HK-2 (cell line): Measurements from ENCODE around the gene CNTNAP2.
"Not testable (repeated sequence)": the region's sequence is repeated elsewhere in the genome, so short reads cannot be mapped to it uniquely, and the experiment has no call there.

Source experiments
- DNase-seq: peaks from one replicate; pipeline ENCODE4 v3.0.0-alpha.2; 2018; ENCODE audit not compliant: unreplicated experiment

CNTNAP2 gene

GRCh38 chr7:147639751-147640150, 1523.2 kb downstream of the CNTNAP2 start:
- no peak for DNase-seq

GRCh38 chr7:147640821-147641220, 1524.2 kb downstream of the CNTNAP2 start:
- DNase-seq = no peak

DNA sequence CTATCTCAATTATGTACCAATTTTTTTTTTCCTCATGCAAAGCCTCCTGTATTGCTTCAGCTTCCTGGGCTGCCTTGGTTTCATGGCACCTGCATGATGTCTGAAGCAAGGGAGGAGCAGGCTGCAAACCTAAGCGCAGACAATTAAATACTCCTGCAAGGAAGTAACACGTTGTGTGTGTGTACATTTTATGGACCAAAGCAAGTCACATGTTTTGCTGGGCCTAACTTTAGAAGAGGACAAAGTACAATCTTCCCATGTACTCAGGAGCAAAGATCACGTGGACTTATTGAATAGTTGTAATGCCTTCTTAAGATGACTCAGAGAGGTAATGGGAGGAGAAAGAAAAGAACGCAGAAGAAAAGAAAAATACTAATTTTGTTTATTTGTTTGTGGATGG, 1530.0 kb downstream of the CNTNAP2 start:
- no peak for DNase-seq

DNA sequence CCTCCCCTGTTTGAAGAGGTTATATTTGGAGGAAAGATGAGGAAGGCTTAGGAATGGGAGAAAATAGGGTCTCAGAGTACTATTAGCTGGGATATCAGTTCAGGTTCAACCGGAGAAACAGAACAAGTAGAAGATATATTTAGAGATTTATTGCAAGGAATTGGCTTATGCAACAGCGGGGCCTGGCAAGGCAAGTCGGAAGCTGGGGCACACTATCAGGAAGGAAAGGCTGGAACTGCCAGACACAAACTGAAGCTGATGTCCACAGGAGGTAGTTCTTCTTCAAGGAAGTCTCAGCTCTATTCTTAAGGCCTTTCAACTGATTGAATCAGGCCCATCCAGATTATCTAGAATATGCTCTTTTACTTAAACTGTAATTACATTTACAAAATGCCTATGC, 1534.4 kb downstream of the CNTNAP2 start:
- no peak for DNase-seq

GRCh38 chr7:147651601-147652000, 1535.0 kb downstream of the CNTNAP2 start:
- DNase-seq = no peak

DNA sequence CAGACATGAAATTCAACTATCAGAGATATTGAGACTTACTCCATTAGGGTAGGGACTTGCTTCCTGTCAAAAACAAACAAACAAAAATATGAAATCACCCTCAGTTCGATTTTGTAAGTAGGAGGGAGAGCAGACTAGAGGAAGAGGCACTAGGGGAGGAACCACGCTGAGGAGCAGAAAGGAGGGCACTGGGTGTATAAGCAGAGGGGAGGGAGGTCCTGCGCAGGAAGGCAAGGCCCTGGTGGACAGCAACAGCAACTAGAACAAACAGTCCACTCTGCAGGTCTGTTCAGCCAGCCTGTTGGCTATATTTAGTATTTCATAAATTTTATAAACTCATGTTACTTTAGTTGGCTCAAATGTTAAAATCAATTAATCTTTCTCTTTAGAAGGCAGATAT, 1536.9 kb downstream of the CNTNAP2 start:
- no peak for DNase-seq

- no peak for DNase-seq
Observed at GRCh38 chr7:147658392-147658967, 1541.9 kb downstream of the CNTNAP2 start.

GRCh38 chr7:147659036-147659995, 1542.7 kb downstream of the CNTNAP2 start:
- DNase-seq = no peak

DNA sequence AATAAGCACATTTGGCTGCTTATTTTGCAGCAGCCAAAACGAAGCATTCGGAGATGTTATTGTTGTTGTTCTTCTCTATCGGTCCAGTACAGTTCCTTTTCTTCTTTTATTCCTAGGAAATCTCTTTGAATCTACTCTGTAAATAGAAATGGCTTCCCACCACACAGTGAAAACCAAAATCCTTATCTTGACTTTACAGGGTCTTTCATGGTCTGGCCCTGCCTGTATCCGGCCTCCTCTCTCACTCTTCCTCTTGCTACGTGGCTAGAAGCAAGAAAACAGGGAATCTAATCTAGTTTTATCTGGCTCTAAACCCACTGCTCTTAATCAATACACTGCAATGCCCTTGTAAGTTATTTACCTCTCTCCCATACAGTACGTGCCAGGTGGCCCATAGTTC, 1547.9 kb downstream of the CNTNAP2 start:
- DNase-seq = no peak

DNA sequence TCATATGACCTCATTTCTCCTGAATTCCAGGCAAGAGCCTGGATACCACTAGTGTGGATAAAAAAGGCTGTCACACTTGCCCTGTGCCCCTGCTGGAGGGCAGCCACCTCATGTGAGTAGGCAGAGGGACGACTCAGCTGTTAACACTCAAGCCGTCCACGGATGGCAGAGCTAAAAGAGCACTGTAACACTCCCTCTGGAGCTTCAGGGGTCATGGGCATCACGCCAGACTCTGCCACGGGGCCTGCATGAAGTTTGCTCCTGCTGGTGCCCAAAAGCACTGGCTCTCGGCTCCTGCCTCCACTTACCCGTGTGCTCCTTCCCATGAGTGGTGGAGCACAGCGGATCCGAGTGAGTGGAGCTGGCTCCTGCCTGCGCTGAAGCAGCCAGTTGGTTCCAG, 1554.2 kb downstream of the CNTNAP2 start:
- no peak for DNase-seq

DNA sequence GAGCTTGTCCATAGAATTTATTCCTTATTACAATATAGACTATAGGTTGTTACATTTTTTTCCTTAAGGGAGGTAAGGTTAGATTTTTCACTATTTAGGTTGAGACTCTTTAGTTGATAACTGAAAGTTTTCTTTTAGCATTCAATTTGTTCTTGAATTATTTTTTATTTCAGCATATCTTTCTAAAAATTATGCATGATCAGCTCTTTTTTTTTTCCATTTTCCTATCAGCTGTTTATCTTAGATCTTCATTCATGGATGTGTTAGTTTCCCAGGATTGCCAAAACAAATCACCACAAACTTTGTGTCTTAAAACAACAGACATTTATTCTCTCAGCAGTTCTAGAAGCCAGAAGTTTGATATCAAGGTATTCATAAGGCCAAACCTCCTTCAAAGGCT, 1558.1 kb downstream of the CNTNAP2 start:
- DNase-seq = no peak

DNA sequence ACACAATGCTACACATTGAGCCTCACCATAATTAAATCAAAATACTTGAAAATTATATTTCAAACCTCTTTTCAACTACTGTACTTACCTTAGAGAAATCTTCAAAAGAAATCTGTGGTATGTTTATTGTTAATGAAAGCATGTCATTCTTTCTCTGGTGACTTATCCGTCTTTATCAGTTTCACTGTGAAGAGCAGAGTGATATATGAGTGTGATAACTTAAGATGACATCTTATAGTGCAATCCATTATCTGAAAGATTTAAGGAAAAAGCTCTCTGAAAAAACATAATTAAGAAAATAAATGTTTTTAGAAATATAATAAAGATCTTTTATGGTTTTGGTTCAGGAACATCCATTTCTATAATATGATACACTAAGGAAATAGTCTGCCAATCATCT, 1562.3 kb downstream of the CNTNAP2 start:
- no peak for DNase-seq

DNA sequence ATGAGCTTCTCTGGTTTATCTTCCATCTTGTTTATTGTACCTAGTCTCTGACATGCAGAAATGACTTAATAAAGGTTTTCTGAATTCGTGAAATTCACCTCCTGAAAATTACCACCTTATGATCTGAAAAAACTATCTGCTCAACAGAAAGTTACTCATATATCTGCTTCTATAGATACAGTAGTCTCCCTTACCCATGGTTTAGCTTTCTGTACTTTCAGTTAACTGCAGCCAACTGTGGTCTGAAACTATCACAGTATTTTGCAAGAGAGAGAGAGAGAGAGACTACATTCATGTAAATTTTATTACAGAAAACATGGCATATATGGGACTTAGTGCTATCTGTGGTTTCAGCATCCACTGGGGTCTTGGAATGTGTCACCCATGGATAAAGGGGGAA, 1564.9 kb downstream of the CNTNAP2 start:
- no peak for DNase-seq

DNA sequence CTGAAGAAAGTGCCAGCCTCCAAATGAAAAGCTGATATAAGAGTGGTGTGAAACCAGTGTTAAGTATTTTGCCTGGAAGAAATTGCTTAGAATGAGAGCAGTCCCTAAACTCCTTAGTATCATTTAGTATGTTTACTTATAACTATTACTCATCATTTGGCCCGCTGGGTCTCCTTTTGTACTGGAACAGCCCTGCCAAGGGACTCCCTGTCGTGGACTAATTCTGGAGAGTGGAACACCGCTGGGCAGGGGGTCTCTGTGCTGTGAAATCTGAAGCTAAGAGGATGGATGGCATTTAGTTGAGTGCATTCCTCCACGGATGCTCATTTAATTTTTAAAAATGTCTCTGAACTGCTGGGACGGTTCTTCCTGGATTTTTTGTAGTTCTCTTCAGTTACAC, 1584.1 kb downstream of the CNTNAP2 start:
- no peak for DNase-seq

GRCh38 chr7:147707926-147708325, 1591.3 kb downstream of the CNTNAP2 start:
- no peak for DNase-seq

DNA sequence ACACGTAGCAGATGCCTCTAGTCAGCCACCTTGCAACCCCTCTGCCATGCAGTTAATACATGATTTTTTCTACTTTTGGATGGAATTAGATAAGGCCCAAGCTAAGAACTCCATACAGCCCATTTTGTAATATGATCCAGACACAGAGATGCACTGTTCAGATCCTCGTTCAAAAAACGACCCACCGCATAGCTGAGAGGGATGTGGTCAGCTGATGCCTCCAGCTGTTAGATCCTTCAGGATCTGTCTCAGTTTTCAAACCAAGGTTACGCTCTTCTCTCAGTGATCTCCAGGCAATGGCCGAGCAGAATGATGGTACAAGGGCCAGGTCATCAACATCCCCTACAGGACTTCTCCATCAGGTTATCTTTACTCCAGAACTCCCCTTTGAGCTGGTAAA, 1592.3 kb downstream of the CNTNAP2 start:
- DNase-seq = no peak

GRCh38 chr7:147711447-147711846, 1594.8 kb downstream of the CNTNAP2 start:
- DNase-seq = no peak

- DNase-seq = no peak
Observed at GRCh38 chr7:147721962-147722830, 1605.6 kb downstream of the CNTNAP2 start.

DNA sequence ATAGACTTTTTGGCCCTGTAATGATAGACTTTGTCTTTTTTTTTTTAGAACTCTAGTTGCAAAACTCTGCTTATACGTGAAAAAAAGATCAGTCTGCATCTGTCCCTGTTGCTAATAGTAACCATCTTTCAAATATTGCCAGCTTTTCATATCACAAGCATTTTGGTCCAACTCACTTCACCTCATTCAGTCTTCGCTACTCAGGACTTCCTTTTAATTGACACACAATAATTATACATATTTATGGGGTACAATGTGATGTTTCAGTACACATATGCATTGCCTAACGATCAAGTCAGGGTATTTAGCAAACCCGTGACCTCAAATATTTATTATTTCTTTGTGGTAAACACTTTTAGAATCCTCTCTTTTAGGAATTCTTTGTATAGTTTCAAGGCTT, 1606.9 kb downstream of the CNTNAP2 start:
- DNase-seq = no peak

DNA sequence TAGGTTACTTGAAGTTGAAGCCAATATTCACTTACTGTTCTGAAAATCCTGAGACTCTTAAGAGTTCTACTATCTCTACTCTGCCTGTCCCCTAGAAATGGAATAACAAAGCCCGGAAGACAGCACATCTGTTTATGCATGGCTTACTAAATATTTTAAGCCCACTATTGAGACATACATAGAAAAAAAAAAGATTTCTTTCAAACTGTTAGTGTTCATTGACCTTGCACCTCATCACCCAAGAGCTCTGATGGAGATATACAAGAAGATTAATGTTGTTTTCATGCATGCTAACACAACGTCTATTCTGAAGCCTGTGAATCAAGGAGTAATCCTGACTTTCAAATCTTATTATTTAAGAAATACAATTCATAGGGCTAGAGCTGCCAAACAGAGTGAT, 1614.7 kb downstream of the CNTNAP2 start:
- no peak for DNase-seq

DNA sequence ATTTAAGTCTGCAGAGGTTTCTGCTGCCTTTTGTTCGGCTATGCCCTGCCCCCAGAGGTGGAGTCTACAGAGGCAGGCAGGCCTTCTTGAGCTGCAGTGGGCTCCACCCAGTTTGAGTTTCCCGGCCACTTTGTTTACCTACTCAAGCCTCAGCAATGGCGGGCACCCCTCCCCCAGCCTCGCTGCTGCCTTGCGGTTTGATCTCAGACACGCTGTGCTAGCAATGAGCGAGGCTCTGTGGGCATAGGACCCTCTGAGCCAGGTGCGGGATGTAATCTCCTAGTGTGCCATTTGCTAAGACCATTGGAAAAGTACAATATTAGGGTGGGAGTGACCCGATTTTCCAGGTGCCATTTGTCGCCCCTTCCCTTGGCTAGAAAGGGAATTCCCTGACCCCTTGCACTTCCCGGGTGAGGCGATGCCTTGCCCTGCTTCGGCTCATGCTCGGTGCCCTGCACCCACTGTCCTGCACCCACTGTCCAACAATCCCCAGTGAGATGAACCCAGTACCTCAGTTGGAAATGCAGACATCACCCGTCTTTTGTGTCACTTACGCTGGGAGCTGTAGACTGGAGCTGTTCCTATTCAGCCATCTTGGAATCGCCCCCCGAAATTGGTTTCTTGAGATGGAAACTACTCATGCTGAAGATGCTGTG, 1621.1 kb downstream of the CNTNAP2 start:
- not testable (repeated sequence) for DNase-seq

DNA sequence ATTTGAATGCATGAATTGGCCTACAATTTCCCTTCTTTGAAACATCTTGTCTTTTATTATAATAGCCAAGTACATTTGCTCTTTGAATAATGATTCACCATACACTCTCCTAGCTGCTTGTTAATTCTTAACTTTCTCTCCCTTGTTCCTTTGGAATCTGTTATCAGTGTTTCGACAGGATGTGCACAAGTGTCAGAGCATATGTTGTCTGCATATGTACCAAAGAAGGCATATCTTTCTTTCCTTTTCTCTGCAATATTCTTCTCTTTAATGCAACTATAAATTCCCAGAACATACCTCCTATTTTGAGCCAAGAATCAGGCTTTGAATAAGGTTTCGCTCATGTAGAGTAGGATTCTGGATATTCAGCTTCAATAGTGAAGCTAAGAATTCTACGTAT, 1625.7 kb downstream of the CNTNAP2 start:
- DNase-seq = no peak
